PC-3 (cell line): ENCODE data around the gene SOX30. TPM values are rescaled to one million over a fixed set of nuclear protein-coding genes. Genes with fewer than 3 reads are reported as not detected.

ENCODE experiments used
- ATAC-seq: fragments of 200-7000 bp; cut with Tn5 transposase; 2 replicates; pipeline ENCODE4 v1.9.1; 2020; ENCODE audit warnings: mild to moderate bottlenecking, moderate library complexity
- BruUV-seq: library from RNA; stranded (reverse); fragments of 400-500 nt; replicated peaks from 2 replicates; lab custom pipeline; 2021; lab: Mats Ljungman, UMichigan
- CTCF ChIA-PET: fragments of 300-600 bp; sonication (Branson Sonifier 250); formaldehyde crosslinking; loops from one replicate; lab custom pipeline; 2022; ENCODE audit warnings: antibody characterized with exemption; lab: Charles Lee
- POLR2A ChIA-PET: fragments of 300-600 bp; sonication (Branson Sonifier 250); formaldehyde crosslinking; loops from one replicate; lab custom pipeline; 2022; ENCODE audit warnings: antibody characterized with exemption; ENCODE audit not compliant: unreplicated experiment; lab: Charles Lee
- DNase-seq: peaks from one replicate; pipeline ENCODE4 v3.0.0-alpha.2; 2015
- H2AFZ ChIP-seq: fragments of 300-600 bp; sonication (generic); 2 replicates; pipeline ENCODE4 v1.6.0; 2016; ENCODE audit warnings: antibody characterized with exemption, low read length
- H3F3A ChIP-seq: fragments of 300-600 bp; sonication (generic); one replicate; pipeline ENCODE4 v1.6.0; 2017; ENCODE audit warnings: antibody characterized with exemption, low read length, control low read depth, mild to moderate bottlenecking; ENCODE audit not compliant: unreplicated experiment
- H3K27ac ChIP-seq: fragments of 300-600 bp; sonication (generic); 2 replicates; pipeline ENCODE4 v1.5.1; 2016; ENCODE audit warnings: mild to moderate bottlenecking, low read length
- H3K27me3 ChIP-seq: fragments of 300-600 bp; sonication (generic); 2 replicates; pipeline ENCODE4 v1.6.1; 2016; ENCODE audit warnings: low read length, mixed read lengths
- H3K36me3 ChIP-seq: fragments of 300-600 bp; sonication (generic); 2 replicates; pipeline ENCODE4 v1.6.1; 2016; ENCODE audit warnings: low read depth, mixed run types, low read length, mixed read lengths
- H3K4me1 ChIP-seq: fragments of 300-600 bp; sonication (generic); 2 replicates; pipeline ENCODE4 v1.5.1; 2016; ENCODE audit warnings: low read length; ENCODE audit not compliant: insufficient read depth
- H3K4me2 ChIP-seq: fragments of 300-600 bp; sonication (generic); 2 replicates; pipeline ENCODE4 v1.6.0; 2016; ENCODE audit warnings: low read length
- H3K4me3 ChIP-seq: fragments of 300-600 bp; sonication (generic); 2 replicates; pipeline ENCODE4 v1.5.1; 2016; ENCODE audit warnings: mild to moderate bottlenecking, low read length, mixed read lengths
- H3K79me2 ChIP-seq: fragments of 300-600 bp; sonication (generic); 2 replicates; pipeline ENCODE4 v1.6.1; 2017; ENCODE audit warnings: low read length, mixed read lengths
- H3K9ac ChIP-seq: fragments of 300-600 bp; sonication (generic); 2 replicates; pipeline ENCODE4 v1.6.0; 2016; ENCODE audit warnings: mild to moderate bottlenecking, low read length
- H3K9me2 ChIP-seq: fragments of 300-600 bp; sonication (generic); replicated peaks from 2 replicates; pipeline ENCODE4 v1.6.1; 2016; ENCODE audit warnings: mixed run types, low read length, mixed read lengths
- H3K9me3 ChIP-seq: fragments of 300-600 bp; sonication (generic); 2 replicates; pipeline ENCODE4 v1.6.1; 2016; ENCODE audit warnings: low read length, mixed read lengths
- H4K20me1 ChIP-seq: fragments of 300-600 bp; sonication (generic); 2 replicates; pipeline ENCODE4 v1.6.1; 2016; ENCODE audit warnings: low read length, mixed read lengths
- EZH2 ChIP-seq: fragments of 300-600 bp; sonication (generic); IDR thresholded peaks from one replicate; pipeline ENCODE4 v1.6.1; 2017; ENCODE audit warnings: antibody characterized with exemption, mild to moderate bottlenecking, low read length; ENCODE audit not compliant: unreplicated experiment
- EZH2phosphoT487 ChIP-seq: fragments of 300-600 bp; sonication (generic); IDR thresholded peaks from 2 replicates; pipeline ENCODE4 v1.6.1; 2018; ENCODE audit warnings: mild to moderate bottlenecking, antibody characterized with exemption, low read length, borderline replicate concordance
- intact Hi-C: fragments of 100-400 bp; cut with micrococcal nuclease; formaldehyde crosslinking; loops from 2 replicates; pipeline ENCODE4 v1.9.0; 2023
- total RNA-seq: library from RNA; depleted of rRNA; stranded (reverse); fragments of >200 nt; gene quantifications from 2 replicates; pipeline ENCODE4 v1.2.3, GENCODE V29; 2014
- TF ChIP-seq, protein P1 (sequence below): fragments of 300-600 bp; sonication (generic); conservative IDR thresholded peaks from 2 replicates; pipeline ENCODE4 v1.5.1; 2017; ENCODE audit warnings: antibody characterized with exemption, low read depth, mild to moderate bottlenecking, low read length

The SOX30 gene
- total RNA-seq, 1 experiment from 2014 or later = 0.51 TPM

GRCh38 chr5:157682257-157682656 lies 30.0 kb upstream of the SOX30 start:
- H3K9me2 ChIP-seq = no peaks in the 10 kb centered on the region
- intact Hi-C loops = no loop called here
- no peaks in the 10 kb centered on the region for H3K27me3 ChIP-seq
- ChIA-PET POLR2A (no interaction called here), CTCF (interaction anchor here (0.6 kb wide), 1 partner anchor 9 kb away, joined by 5 read pairs; no protein-coding TSS in a partner anchor)
- no peaks in the 10 kb centered on the region for H4K20me1 ChIP-seq
- no peaks in the 10 kb centered on the region for H3K36me3 ChIP-seq
- no peaks in the 10 kb centered on the region for H3K79me2 ChIP-seq
- no peak overlapping the region for H3K4me2 ChIP-seq
- ATAC-seq (no peak), DNase-seq (no peak)
- TF ChIP-seq, protein P1, sequence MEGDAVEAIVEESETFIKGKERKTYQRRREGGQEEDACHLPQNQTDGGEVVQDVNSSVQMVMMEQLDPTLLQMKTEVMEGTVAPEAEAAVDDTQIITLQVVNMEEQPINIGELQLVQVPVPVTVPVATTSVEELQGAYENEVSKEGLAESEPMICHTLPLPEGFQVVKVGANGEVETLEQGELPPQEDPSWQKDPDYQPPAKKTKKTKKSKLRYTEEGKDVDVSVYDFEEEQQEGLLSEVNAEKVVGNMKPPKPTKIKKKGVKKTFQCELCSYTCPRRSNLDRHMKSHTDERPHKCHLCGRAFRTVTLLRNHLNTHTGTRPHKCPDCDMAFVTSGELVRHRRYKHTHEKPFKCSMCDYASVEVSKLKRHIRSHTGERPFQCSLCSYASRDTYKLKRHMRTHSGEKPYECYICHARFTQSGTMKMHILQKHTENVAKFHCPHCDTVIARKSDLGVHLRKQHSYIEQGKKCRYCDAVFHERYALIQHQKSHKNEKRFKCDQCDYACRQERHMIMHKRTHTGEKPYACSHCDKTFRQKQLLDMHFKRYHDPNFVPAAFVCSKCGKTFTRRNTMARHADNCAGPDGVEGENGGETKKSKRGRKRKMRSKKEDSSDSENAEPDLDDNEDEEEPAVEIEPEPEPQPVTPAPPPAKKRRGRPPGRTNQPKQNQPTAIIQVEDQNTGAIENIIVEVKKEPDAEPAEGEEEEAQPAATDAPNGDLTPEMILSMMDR = no peak
- no peak for TF ChIP-seq EZH2
- TF ChIP-seq EZH2phosphoT487 = no peak
- no peak overlapping the region for H2AFZ ChIP-seq
- H3K9ac ChIP-seq = no peak overlapping the region
- no TSS peak for BruUV-seq
- H3F3A ChIP-seq = no peaks in the 10 kb centered on the region
- H3K4me3 ChIP-seq = no peak overlapping the region
- no peak overlapping the region for H3K27ac ChIP-seq
- no peaks in the 10 kb centered on the region for H3K9me3 ChIP-seq
- no peaks in the 10 kb centered on the region for H3K4me1 ChIP-seq

DNA sequence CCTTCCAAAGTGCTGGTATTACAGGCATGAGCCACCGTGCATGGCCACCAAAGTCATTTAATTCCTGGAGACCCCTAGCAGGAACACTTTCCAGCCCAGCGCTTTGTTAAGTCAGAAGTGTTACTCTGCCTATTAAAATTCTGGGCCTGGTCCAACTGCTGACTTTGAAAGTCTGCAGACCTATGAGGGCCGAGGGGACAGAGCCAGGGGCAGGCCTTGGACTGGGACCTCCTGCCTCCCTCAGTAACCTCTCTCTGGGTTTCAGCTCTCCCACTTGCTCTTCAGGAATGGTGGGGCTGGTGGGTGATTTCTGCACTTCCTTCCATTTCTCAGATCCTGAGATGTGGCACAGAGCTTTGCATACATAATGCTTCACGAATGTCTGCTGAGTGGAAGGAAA lies 28.8 kb upstream of the SOX30 start:
- no peak for ATAC-seq
- POLR2A ChIA-PET = interaction anchor here (0.7 kb wide), 1 partner anchor 469 kb away, joined by 3 read pairs; no protein-coding TSS in a partner anchor
- CTCF ChIA-PET = no interaction called here

GRCh38 chr5:157680239-157680638 lies 28.0 kb upstream of the SOX30 start:
- no peaks in the 10 kb centered on the region for H3K9me2 ChIP-seq
- no peak for TF ChIP-seq EZH2phosphoT487
- TF ChIP-seq EZH2 = no peak
- TF ChIP-seq, protein P1 = no peak
- BruUV-seq = no TSS peak
- H4K20me1 ChIP-seq = no peaks in the 10 kb centered on the region
- no peak for DNase-seq
- POLR2A ChIA-PET = no interaction called here
- H2AFZ ChIP-seq = no peak overlapping the region
- no peaks in the 10 kb centered on the region for H3F3A ChIP-seq
- no peaks in the 10 kb centered on the region for H3K36me3 ChIP-seq
- no peaks in the 10 kb centered on the region for H3K9me3 ChIP-seq
- ATAC-seq = no peak
- no peak overlapping the region for H3K4me3 ChIP-seq
- H3K79me2 ChIP-seq = no peaks in the 10 kb centered on the region
- H3K27me3 ChIP-seq = no peaks in the 10 kb centered on the region
- CTCF ChIA-PET = no interaction called here
- H3K27ac ChIP-seq = no peak overlapping the region
- no peak overlapping the region for H3K4me2 ChIP-seq
- intact Hi-C loops = no loop called here
- no peak overlapping the region for H3K9ac ChIP-seq
- no peaks in the 10 kb centered on the region for H3K4me1 ChIP-seq

More for the DNA sequence above, 28.8 kb upstream of the SOX30 start:
- intact Hi-C loops = no loop called here
- no peak overlapping the region for H3K27ac ChIP-seq
- no peak overlapping the region for H2AFZ ChIP-seq
- no TSS peak for BruUV-seq
- no peak for DNase-seq
- no peaks in the 10 kb centered on the region for H3K4me1 ChIP-seq
- no peaks in the 10 kb centered on the region for H4K20me1 ChIP-seq
- no peaks in the 10 kb centered on the region for H3K27me3 ChIP-seq
- no peak overlapping the region for H3K4me3 ChIP-seq
- H3K9ac ChIP-seq = no peak overlapping the region
- H3K4me2 ChIP-seq = no peak overlapping the region
- TF ChIP-seq, protein P1 = no peak
- TF ChIP-seq EZH2 = no peak
- no peak for TF ChIP-seq EZH2phosphoT487
- H3K9me3 ChIP-seq = no peaks in the 10 kb centered on the region
- H3K36me3 ChIP-seq = no peaks in the 10 kb centered on the region
- H3F3A ChIP-seq = no peaks in the 10 kb centered on the region
- H3K9me2 ChIP-seq = no peaks in the 10 kb centered on the region
- no peaks in the 10 kb centered on the region for H3K79me2 ChIP-seq
